ENCODE measurements around the gene AKAP10.
"Not testable (repeated sequence)": the region's sequence is repeated elsewhere in the genome, so short reads cannot be mapped to it uniquely, and the experiment has no call there.

The AKAP10 gene

GRCh38 chr17:19978805-19979211 lies 1.2 kb upstream of the AKAP10 start:
- DNase-seq = no peak

DNA sequence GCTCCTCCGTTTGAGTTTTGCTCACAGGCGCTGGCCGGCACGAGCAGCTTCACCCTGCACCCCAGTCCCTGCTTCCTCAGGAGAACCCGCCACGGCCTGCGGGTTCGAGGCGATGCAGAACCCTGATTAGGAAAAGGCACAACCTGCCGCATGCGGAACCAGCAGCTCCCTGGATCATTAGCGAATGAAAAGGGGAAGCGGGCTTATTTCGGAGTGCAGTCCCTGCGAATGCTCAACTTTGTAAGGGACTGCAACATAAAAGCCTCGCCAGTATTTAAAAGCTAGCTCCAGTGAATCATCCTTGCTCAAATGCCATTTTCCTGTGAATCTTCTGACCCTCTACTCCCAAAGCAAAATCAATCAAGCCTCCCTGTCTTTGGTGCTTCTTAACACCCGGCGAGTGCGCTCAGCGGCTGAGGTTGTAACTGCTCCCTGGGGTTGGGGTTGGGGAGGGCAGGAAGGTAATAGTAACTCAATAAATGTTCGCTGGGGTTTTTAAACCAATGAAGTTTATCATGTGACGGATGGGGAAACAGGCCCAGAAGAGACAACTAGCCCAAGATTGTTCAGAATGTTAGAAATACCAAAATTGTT lies 678 bp upstream of the AKAP10 start:
- DNase-seq = peak; percentile 11

DNA sequence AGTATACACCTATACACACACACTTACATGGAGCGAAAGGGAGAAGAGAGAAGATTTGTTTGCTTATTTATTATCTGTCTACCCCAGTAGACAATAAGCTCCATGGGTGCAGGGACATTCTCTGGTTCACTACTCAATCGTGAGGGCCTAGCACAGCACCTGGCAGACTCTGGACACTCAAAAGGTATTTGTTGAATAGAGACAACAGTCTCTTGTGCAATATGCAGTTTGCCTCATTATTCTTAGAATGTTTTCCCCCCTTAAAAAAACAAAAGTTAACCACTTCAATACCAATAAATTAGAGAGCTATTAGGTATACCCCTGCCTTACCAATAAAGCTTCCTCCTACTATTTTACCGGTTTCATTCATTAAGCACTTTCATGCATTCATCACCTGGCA lies 2.0 kb downstream of the AKAP10 start:
- no peak for DNase-seq

DNA sequence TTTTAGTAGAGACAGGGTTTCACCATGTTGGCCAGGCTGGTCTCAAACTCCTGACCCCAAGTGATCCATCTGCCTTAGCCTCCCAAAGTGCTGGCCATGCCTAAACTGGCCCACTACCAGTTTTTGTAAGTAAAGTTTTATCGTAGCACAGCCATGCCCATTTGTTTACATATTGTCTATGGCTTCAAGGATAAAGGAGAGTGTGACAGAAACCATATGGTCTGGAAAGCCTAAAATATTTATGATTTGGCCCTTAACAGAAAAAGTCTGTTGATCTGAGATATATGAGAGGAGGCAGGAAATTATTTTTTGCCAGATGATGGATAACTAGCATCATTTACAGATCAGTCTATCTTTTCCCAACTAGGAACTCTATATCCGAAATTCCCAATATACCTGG lies 4.5 kb downstream of the AKAP10 start:
- DNase-seq = no peak

DNA sequence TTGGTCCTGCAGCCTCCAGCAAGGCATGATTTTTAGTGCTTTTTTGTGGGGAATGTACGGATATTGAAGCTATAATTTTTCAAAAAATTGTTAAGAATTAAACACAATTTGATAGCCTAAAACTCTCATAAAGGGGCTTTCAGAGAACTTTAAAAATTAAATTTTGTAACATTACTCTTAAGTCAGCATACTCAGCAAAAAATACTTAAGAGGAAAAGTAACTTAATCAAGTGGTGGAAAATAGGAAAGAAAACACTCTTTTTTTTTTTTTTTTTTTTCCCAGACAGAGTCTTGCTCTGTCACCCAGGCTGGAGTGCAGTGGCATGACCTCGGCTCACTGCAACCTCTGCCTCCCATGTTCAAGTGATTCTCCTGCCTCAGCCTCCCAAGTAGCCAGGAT lies 14.7 kb downstream of the AKAP10 start:
- not testable (repeated sequence) for DNase-seq

- DNase-seq = peak; percentile 93
Measured at GRCh38 chr17:19958023-19958422, 19.6 kb downstream of the AKAP10 start.

GRCh38 chr17:19955099-19955498 lies 22.5 kb downstream of the AKAP10 start:
- no peak for DNase-seq

GRCh38 chr17:19951411-19951810 lies 26.2 kb downstream of the AKAP10 start:
- DNase-seq = not testable (repeated sequence)

DNA sequence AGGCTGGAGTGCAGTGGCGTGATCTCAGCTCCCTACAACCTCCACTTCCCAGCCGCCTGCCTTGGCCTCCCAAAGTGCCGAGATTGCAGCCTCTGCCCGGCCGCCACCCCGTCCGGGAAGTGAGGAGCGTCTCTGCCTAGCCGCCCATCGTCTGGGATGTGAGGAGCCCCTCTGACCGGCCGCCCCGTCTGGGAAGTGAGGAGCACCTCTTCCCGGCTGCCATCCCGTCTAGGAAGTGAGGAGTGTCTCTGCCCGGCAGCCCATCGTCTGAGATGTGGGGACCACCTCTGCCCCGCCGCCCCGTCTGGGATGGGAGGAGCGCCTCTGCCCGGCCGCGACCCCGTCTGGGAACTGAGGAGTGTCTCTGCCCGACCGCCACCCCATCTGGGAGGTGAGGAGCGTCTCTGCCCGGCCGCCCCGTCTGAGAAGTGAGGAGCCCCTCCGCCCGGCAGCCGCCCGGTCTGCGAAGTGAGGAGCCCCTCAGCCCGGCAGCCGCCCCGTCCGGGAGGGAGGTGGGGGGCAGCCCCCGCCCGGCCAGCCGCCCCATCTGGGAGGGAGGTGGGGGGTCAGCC lies 26.9 kb downstream of the AKAP10 start:
- not testable (repeated sequence) for DNase-seq

GRCh38 chr17:19948116-19948943 lies 29.3 kb downstream of the AKAP10 start:
- DNase-seq = no peak

DNA sequence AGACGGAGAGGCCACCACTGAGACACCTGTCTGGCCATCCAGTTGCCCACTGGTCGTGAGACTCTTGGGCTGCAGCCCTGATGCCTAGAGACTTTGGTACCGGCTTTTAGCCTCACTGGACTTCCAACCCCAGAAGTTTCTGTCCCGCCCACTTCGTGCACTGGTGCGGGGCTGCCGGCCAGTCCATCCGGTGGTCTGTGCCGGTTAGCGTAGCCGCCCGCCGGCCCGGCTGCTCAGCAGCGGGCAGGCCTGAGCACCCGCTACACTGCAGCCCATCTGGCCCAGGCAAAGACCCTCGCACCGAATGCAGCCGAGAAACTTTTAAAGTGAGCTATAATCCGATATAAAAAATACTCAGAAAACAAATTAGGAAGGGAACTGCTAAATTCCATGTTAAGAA lies 30.7 kb downstream of the AKAP10 start:
- DNase-seq = no peak

- no peak for DNase-seq
Measured at GRCh38 chr17:19945009-19945626, 32.5 kb downstream of the AKAP10 start.

GRCh38 chr17:19943599-19943998 lies 34.0 kb downstream of the AKAP10 start:
- DNase-seq = no peak

GRCh38 chr17:19943026-19943425 lies 34.6 kb downstream of the AKAP10 start:
- peak; percentile 45 for DNase-seq

DNA sequence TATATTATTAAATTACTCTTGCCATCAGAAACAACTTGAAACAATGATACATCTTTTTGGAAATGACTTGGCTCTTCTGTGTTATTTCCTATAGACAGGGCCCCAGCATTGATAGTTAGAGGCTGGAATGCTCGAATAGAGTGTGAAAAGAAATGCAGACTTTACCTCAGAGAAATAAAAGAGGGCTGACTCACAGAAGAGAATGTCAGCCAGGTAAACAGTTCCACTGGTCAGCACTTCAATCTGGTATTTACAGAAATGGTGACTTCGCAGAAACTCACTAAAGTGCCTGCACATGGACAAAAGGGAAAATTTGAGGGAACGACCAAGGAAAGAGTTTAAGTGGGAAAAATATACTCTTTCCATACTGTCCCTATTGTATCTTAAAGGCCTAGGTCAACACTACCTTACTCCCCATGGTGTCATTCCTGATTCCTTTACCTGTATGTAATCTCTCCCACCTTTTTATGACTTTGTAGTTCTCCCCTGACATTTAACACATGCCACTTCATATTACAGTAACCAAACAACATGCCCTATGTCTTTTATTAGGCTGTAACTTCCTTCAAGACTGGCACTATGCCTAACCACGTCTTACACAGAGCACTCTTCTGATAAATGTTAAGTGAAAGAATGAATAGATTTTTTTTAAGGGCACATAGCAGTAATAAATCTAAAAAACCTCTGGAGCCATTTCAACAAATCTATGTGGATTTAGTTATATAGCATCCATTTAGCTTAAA lies 36.7 kb downstream of the AKAP10 start:
- DNase-seq = peak; percentile 54

GRCh38 chr17:19939993-19940721 lies 37.5 kb downstream of the AKAP10 start:
- DNase-seq = peak; percentile 18

DNA sequence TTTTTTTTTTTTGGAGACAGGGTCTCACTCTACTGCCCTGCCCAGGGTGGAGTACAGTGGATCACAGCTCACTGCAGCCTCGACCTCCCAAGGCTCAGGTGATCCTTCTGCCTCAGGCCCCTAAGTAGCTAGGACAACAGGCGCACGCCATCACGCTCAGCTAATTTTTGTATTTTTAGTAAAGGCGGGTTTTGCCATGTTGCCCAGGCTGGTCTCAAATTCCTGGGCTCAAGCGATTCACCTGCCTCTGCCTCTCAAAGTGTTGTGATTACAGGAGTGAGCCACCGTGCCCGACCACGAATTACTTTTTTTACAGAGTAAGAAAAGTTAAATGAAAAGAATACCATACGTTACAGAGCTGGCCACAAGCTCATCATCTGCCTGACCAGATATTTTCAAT lies 38.9 kb downstream of the AKAP10 start:
- DNase-seq = no peak

DNA sequence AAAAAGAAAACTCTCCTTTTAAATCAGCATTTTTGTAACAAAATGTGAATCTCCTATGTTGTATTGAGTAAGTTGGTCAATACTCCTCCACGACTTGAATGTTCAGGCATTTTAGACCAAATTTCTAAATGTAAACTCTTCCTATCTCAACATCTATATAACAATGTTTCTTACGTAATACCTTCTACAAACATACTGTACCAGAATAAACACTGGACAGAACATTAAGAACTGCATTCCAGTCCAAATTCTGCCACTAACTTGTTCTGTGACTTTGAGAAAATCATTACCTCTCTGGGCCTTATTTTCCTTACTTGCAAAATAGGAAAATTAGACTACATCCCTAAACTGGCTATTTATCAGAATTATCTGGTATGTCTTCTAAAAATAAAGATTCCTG lies 40.1 kb downstream of the AKAP10 start:
- no peak for DNase-seq

DNA sequence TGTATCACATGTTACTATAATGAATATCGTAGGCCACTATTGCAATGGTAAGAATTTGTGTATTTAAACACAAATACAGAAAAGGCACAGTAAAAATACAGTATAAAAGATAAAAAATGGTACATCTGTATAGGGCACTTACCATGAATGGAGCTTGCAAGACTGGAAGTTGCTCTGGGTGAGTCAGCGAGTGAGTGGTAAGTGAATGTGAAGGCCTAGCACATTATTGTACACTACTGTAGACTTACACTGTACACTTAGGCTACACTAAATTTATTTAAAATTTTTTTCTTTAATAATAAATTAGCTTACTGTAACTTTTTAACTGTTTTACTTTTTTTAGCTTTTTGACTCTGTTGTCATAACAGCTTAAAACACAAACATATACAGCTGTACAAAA lies 42.5 kb downstream of the AKAP10 start:
- peak; percentile 5 for DNase-seq

DNA sequence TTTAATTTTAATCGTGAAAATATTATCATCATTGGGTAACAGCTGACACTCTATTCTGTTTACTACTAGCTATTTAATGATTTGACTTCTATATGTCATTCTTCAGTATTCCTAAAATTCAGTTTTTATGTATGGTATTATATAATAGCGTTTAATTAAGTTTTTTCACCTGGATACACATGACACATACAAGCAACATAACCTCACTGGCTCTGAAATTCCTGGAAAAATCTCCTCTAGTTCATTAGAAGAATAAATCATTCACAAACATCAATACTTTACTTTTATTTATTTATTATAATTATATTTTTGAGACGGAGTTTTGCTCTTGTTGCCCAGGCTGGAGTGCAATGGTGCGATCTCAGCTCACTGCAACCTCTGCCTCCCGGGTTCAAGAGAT lies 44.0 kb downstream of the AKAP10 start:
- DNase-seq = no peak

DNA sequence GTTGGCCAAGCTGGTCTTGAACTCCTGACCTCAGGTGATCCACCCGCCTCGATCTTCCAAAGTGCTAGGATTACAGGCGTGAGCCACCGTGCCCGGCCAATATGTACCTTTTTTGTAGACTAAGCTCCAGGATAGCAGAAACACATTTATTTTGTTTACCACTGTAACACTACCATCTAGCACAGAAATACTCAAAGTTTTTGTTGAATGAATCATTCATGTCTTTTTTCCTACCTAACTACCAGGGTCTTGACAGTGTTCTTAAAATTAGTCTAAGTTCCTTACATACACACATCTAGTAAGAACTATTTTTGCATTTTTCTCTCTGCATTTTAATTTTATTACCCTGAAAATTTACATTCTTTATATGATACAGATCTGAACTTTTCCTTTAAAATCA lies 44.4 kb downstream of the AKAP10 start:
- peak; percentile 8 for DNase-seq

- DNase-seq = no peak
Measured at GRCh38 chr17:19928299-19928698, 49.3 kb downstream of the AKAP10 start.

Data from fibroblast of skin of right biceps (primary cell).